Stimulated activated CD4-positive, alpha-beta T cell treated with anti-CD3 and anti-CD28 coated beads, Interleukin-15, amount 100 ng/mL, for 24 hours (primary cell): Measurements from ENCODE around the gene ASTN2.

Experiments used
- DNase-seq: peaks from one replicate; pipeline ENCODE4 v3.0.0-alpha.2; 2020

ASTN2 gene

GRCh38 chr9:116491219-116491618 lies 923.6 kb downstream of the ASTN2 start:
- DNase-seq, result no peak

GRCh38 chr9:116490321-116490720 lies 924.5 kb downstream of the ASTN2 start:
- DNase-seq, result no peak

DNA sequence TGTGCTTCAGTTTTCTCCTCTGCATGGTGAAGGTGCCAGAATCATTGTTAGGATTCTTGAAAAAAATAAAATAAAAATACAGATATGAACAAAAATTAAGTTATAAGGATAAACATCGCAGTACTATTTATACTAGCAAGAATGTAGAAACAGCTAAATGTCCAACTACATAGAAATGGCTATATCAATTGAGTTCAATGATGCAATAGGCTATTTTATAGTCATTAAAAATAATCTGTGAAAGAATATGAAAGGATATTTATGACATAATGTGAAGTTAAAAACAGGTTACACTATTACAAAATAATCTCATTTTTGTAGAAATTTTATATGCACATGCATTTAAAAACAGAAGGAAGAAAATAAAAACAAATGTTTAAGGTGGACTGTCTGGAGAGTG lies 926.5 kb downstream of the ASTN2 start:
- no peak for DNase-seq

- DNase-seq, result no peak
These were observed 930.3 kb downstream of the ASTN2 start for GRCh38 chr9:116484492-116485061.

GRCh38 chr9:116483622-116484491 lies 931.0 kb downstream of the ASTN2 start:
- DNase-seq, result no peak

DNA sequence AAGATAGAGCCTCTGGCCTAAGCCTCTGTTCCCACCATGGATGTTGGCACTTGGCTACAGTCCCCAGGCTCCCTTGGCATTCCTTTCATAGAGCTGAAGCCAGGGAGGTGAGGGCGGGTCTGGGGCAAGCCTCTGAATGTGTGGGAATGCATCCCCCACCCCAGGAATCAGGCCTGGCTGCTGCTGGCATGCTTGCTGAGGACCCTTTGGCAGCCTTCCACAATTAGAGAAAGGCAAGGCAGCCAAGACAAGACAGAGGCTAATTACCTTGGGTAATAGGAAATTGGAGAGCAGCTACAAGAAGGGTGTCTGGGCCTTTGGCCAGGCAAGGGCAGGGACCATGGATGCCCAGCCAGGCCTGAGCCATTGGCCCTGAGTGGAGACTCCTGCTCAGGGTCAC lies 932.1 kb downstream of the ASTN2 start:
- DNase-seq, result no peak

- DNase-seq, result no peak
These were observed 934.2 kb downstream of the ASTN2 start for GRCh38 chr9:116480700-116481099.

DNA sequence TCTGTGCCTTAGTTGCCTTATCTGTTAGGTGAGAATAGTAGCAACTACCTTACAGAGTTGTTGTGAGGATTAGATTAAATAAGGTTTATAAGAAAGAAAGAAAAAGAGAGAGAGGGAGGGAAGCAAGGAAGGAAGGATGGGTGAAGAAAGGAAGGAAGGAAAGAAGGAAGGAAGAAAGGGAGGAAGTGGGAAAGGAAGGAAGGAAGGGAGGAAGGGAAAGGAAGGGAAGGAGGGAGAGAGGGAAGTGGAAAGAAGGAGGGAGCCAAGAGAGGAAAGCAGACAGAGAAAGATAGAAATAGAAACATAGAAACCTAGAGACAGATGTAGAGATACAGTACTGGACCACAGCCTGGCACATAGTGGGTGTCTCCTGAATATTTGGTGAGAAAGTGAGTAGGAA lies 934.9 kb downstream of the ASTN2 start:
- DNase-seq, result no peak

DNA sequence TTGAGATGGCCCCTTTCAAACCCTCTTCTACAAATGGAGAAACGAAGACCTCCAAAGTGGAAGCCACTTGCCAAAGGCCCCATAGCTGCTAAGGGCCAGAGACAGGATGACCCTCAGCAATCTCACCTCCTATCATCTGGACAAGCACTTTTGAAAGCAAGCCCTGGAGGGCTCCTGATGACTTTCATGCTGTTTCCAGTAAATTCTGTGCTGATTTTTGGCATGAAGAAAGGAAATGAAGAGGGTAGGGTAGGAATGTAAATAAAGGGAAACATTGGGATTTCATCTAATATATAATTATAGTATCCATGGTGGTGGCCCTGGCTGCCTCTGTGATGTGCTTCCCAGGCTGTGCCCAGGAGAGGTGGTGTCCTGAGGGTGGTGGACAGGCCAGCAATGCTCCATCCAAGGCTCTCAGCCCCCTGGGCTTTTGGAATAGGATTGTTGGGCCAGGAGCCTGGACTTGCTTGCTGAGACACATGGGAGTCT lies 935.8 kb downstream of the ASTN2 start:
- no peak for DNase-seq

DNA sequence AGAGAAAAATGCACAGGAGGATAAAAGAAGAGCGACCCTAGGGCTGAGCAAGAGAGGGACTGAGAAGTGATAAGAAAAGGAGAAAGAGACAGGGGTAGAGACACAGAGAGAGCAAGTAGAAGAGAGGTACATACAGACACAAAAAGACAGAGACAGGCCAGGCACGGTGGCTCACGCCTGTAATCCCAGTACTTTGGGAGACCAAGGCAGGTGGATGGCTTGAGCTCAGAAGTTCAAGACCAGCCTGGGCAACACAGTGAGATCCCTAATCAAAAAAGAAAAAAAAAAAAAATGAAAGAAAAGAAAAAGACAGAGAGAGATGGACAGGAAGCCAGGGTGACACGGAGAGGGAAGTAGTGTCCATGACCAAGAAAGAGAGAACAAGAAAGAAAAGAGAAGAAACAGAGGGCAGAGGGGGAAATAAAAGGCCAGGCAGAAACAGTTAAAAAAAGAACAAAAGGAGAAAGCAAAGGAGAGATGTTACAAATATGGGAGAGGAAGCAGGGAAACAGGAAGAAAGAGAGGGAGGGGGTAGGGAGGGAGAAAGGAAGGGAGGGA lies 937.2 kb downstream of the ASTN2 start:
- no peak for DNase-seq

GRCh38 chr9:116476935-116477381 lies 937.9 kb downstream of the ASTN2 start:
- no peak for DNase-seq

DNA sequence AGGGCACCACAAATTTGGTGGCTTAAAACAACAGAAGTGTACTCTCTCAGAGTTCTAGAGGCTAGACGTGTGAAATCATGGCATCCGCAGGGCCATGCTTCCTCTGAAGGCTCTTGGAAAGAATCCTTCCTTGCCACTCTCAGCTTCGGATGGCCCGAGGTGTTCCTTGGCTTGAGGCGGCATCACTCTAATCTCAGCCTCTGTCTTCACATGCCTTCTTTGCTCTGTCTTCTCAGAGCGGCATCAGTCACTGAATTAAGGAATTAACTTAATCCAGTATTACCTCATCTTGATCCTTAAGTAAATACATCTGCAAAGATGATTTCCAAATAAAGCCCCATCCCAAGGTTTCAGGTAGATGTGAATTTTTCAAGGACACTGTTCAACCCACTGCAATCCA lies 938.9 kb downstream of the ASTN2 start:
- DNase-seq, result no peak

DNA sequence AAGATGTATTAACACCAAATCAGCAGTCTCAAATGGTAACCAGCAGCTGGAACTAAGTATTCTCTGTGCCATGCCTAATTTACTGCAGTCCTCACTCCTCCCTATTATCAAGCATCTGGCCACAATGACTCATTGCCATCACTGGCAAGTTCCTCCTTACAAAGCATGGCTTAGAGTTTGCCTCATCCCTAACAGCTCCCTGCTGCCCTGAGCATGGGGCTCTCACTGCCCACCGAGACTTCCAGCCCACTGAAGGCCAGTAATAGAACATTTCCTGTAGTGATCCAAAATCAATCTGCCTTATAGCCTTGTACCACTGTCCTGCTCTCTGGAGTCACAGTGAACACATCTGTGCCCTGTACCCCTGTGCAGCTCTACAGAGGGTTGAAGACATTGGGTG lies 939.7 kb downstream of the ASTN2 start:
- no peak for DNase-seq

- DNase-seq, result no peak
These were observed 942.8 kb downstream of the ASTN2 start for GRCh38 chr9:116471944-116472506.

DNA sequence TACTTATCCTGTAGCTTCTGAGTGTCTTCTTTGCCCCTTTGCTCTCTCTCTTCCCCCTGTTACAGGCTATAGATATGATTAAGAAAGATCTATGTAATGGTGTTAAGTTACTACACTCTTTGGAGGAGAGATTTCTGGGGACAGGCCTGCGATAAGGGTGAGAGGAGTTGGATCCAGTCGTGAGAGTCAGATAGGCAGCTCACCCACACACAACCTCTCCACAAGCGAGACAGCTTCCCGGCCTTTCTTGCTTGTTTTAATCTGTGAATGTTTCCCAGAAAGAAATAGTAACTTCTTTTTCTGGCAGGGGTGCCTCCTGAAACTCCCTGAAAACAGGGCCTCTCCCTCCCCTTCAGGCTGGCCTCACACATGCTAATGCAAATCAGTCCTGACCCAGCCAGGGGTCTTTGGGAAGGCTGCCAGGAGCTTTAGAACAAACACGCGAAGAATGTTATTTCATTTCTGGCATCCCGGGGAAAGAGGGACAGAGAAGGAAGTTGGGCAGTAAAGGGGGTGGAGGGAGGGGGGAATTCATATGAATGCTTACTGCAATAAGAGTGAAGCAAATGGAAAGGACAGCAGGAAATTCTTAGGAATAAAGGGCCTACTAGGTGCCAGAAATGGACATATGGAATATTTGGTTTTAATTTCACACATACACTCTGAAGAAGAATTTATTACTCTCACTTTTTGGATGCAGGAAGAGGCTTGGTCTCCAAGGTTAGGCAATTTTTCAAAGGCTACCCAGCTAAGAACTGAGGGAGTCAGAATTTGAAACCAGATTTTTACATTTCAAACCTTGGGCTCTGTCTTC lies 943.6 kb downstream of the ASTN2 start:
- no peak for DNase-seq

DNA sequence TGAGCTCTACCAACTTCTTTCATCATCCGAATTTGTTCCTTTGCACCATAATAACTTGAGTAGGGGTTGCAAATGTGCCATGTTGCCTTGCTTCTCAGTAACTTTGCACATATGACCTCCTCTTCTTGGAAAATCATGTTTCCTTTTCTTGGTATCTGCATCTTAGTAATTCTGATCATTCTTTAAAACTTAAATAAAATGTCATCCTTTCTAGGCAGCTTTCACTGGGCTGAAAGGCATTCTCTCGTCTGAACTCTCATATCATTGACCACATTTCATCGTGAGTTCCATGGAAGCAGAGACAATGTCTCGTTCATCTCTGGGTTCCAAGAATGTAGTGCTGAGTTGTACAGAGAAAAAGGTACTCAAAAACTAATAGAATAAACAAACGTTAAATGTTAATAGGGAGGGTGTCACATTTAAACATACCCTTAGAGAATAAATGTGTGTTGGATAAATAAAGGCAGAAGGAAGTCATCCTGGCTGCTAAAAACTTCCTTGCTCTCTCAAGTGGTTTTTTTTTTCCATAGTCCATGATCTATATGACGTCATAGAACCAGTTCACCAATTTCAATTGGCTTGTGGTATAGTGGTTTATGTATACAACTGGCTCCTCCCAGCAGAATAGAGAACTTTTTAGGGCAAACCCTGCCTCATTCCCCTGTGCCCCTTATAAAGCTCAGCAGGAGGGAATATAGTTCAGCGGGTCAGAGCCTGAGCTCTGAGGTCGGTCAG lies 945.9 kb downstream of the ASTN2 start:
- DNase-seq, result no peak

DNA sequence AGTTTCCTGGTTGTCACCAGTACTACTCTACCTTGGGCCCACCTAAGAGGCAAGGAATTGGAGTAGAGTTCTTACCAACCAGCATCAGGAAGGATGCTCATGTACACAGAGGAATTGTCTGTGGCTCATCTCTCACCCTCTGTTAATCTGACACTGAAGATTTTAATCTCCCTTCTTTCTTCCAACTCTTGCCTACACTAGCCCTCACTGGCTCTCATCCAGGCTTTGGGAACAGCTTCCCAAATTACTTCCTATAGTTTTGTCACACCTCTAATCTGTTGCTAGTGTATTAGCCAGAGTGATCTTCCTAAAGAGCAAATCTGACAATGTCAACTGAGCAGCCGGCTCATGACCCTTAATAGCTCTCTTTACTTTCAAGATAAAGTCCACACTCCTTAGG lies 946.5 kb downstream of the ASTN2 start:
- no peak for DNase-seq

GRCh38 chr9:116467740-116468351 lies 947.0 kb downstream of the ASTN2 start:
- DNase-seq, result no peak

DNA sequence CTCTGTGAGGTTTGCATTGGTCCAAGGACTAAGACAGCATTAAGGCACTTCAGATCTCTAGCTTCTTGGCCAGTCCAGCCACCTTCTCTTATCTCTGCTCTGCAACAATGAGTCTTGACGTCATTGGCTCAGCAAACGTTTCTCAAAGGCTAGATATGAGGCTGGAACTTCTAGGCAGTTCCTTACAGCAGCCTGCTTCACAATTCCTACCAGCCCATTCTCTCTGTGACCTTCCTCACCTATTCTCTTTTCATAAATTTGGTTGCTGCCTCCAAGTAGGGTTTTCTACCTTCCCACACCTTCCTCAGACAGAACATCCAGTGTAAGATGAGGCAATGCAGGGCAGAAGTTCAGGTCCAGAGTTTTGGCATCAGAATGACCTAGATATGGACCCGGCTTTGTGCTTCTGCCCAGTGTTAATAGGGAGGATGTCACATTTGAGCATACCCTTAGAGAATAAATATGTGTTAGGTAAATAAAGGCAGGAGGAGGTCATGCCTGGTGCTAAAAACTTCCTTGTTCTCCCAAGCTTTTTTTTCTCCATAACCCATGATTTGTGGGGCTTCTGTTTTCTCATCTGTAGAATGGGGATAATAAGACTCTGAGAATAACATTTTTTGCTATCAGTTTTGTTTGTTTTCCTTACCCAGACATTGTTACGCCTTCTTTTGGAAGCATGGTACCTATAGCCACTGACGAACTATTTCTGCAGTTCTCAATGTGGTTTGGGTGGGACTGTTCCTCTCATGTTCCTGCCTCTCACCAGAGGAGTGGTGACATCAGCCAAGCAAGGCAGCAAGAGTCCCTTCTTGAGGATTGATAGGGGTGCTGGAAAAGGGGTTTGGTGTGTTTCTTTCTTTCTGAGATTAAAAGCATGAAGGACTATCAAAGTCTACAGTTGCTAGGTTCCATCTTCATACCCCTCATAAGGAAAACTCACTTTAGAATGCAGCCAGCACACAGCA lies 948.3 kb downstream of the ASTN2 start:
- DNase-seq, result no peak

DNA sequence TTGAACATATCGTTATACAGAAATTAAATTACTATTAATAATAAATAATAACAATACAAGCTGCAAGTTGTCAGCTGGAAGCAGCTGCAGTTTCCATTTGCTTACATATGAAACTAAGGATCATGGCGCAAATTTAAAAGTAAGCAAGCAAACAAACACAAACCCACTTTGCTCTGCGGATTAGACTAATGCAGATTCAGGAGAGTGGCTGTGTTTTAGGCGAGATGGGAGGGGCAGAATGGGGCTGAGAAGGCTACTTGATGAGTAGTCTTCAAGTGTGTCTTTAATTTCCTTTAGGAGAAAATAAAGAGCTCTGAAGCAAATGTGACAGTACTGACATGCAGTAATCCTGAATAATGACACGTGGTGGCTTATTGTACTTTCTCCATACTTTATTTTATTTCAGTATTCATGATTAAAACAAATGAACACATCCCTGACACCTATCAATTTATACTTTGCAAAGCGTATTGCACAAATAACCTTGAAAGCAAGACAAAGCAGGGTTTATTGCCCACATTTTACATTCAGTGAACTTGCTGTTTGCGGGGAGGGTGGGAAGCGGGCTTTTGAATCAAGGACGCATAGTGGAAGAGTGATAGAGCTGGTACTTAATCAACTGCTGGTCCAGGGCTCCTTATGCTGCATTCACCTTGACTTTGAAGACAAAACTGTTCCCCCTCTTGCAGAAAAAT lies 949.1 kb downstream of the ASTN2 start:
- no peak for DNase-seq
